ENCODE measurements around the gene RNU7-1.

DNA sequence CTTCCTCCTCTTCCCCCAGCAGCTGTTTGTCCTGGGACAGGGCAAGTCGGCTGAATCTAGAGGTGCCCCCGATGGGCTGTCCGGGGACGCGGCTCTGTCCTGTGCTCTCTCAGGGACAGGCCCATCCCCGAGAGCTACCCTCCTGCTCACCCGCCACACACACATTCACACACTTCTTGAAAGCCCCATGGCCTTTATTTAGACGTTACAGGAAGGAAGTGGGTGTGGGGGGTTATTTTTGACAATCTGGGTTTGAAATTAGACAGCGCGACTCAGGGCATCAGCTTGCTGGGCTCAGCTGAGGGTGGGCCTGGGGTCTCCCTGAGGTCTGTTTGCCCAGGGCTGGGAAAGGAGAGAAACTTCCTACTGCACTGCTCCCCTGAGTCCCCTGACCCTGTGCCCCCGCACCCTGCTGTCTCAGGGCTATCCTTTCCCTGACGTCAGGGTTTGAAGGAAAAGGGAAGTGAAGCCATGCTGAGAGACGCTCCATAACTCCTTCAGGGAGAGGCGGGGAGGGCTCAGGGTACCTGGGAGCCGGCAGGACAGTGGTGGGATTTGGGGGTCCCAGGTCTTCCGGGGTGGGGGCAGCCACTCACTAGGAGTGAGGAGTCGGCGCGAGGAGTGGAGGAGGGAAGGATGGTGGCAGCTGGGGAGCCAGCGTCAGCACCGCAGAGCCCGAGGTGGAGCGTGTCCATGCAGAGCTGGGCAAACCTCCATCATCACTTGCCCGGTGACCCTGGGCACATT lies 15.6 kb downstream of the RNU7-1 start:
- no peak for TF ChIP-seq CHD2 (IDR thresholded peaks at IDR 0.05; ENCODE audit: low read depth, low read length)
- TF ChIP-seq SMARCA5 (IDR thresholded peaks at IDR 0.05), result no peak
- no peak for TF ChIP-seq ATF2 (CRISPR knock-in tag; IDR thresholded peaks at IDR 0.05)
- TF ChIP-seq NR3C1 (CRISPR knock-in tag; IDR thresholded peaks at IDR 0.05), result no peak
- TF ChIP-seq PTRF (tag; IDR thresholded peaks at IDR 0.05), result no peak
- TF ChIP-seq, protein P1, sequence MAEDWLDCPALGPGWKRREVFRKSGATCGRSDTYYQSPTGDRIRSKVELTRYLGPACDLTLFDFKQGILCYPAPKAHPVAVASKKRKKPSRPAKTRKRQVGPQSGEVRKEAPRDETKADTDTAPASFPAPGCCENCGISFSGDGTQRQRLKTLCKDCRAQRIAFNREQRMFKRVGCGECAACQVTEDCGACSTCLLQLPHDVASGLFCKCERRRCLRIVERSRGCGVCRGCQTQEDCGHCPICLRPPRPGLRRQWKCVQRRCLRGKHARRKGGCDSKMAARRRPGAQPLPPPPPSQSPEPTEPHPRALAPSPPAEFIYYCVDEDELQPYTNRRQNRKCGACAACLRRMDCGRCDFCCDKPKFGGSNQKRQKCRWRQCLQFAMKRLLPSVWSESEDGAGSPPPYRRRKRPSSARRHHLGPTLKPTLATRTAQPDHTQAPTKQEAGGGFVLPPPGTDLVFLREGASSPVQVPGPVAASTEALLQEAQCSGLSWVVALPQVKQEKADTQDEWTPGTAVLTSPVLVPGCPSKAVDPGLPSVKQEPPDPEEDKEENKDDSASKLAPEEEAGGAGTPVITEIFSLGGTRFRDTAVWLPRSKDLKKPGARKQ (CRISPR knock-in tag; IDR thresholded peaks at IDR 0.05), result no peak
- no peak for TF ChIP-seq POLR2AphosphoS5 (IDR thresholded peaks at IDR 0.05; ENCODE audit: control insufficient read depth, insufficient read depth, low read depth, low read length)
- TF ChIP-seq, protein P2, sequence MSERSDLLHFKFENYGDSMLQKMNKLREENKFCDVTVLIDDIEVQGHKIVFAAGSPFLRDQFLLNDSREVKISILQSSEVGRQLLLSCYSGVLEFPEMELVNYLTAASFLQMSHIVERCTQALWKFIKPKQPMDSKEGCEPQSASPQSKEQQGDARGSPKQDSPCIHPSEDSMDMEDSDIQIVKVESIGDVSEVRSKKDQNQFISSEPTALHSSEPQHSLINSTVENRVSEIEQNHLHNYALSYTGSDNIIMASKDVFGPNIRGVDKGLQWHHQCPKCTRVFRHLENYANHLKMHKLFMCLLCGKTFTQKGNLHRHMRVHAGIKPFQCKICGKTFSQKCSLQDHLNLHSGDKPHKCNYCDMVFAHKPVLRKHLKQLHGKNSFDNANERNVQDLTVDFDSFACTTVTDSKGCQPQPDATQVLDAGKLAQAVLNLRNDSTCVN (CRISPR knock-in tag; IDR thresholded peaks at IDR 0.05), result no peak

Measured in K562 (cell line).